Skin of body (tissue), 2 donors: ENCODE results near the gene MEOX2. TPM values are rescaled to one million over a fixed set of nuclear protein-coding genes. Genes with fewer than 3 reads are reported as not detected.

Experiments used
- DNase-seq: peaks from one replicate; lab custom pipeline; 2025; lab: John Stamatoyannopoulos, UW
- total RNA-seq: library from RNA; depleted of rRNA; stranded (reverse); fragments of >200 nt; gene quantifications from one replicate; pipeline ENCODE4 v1.2.3, GENCODE V29; 2014

MEOX2 gene
- total RNA-seq, 1 donor from 2014 or later: 30.9 TPM

DNA sequence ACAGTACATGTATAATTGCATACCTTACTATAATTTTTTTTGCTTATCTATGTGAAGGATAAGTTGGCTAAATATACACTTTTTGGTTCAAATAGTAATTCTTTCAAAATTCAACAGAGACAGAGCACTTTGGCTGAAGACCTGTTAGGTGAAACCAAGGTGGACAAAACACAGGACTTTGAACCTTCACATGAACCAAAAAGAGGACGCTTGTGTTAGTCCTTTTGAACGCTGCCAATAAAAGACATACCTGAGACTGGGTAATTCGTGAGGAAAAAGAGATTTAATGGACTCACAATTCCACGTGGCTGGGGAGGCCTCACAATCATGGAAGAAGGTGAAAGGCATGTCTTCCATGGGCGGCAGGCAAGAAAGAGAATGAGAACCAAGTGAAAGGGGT is 120.0 kb downstream of the MEOX2 start:
- no peak for DNase-seq

- DNase-seq: no peak
Measured at GRCh38 chr7:15561835-15562234, 124.6 kb downstream of the MEOX2 start, which contains the start of gene AGMO. Gene AGMO (minus strand): TSS chr7:15562015.

Other genes starting within 250 kb of the MEOX2 start
- 1.4 TPM for gene AGMO, start 124.7 kb downstream of the MEOX2 start, total RNA-seq